NCI-H774 (cell line): ENCODE results near the gene SYTL1.

Experiments used
- DNase-seq: peaks from one replicate; lab custom pipeline; 2025; lab: John Stamatoyannopoulos, UW

The SYTL1 gene

GRCh38 chr1:27364696-27365371 lies 23.0 kb downstream of the SYTL1 start:
- DNase-seq = no peak

GRCh38 chr1:27365372-27366112 lies 23.7 kb downstream of the SYTL1 start:
- peak; percentile 76 for DNase-seq

GRCh38 chr1:27366113-27366410 lies 24.2 kb downstream of the SYTL1 start:
- peak; percentile 28 for DNase-seq

- DNase-seq = peak; percentile 2
These were observed 24.8 kb downstream of the SYTL1 start, which contains the start of gene MAP3K6 for GRCh38 chr1:27366411-27367159. TSS of gene MAP3K6 (minus strand) at chr1:27366961. CDS start at chr1:27366597, 364 bp downstream.

GRCh38 chr1:27367160-27367650 lies 25.4 kb downstream of the SYTL1 start:
- DNase-seq = no peak

GRCh38 chr1:27368869-27369582 lies 27.2 kb downstream of the SYTL1 start:
- no peak for DNase-seq

GRCh38 chr1:27372022-27372807 lies 30.4 kb downstream of the SYTL1 start:
- no peak for DNase-seq

- no peak for DNase-seq
These were observed 31.2 kb downstream of the SYTL1 start for GRCh38 chr1:27372808-27373690.

GRCh38 chr1:27374362-27375086 lies 32.7 kb downstream of the SYTL1 start, which contains the start of gene FCN3:
TSS of gene FCN3 (minus strand) at chr1:27374824. CDS start at chr1:27374818, 6 bp downstream.
- no peak for DNase-seq

- no peak for DNase-seq
These were observed 36.1 kb downstream of the SYTL1 start for GRCh38 chr1:27377760-27378495.

GRCh38 chr1:27379564-27380122 lies 37.8 kb downstream of the SYTL1 start:
- DNase-seq = no peak

- DNase-seq = no peak
These were observed 38.4 kb downstream of the SYTL1 start for GRCh38 chr1:27380224-27380623.

GRCh38 chr1:27380766-27381733 lies 39.2 kb downstream of the SYTL1 start:
- no peak for DNase-seq

- no peak for DNase-seq
These were observed 40.3 kb downstream of the SYTL1 start for GRCh38 chr1:27381969-27382762.

- peak; percentile 9 for DNase-seq
These were observed 41.3 kb downstream of the SYTL1 start, which contains the start of gene CD164L2 for GRCh38 chr1:27383039-27383605. TSS of gene CD164L2 (minus strand) at chr1:27383333. CDS start at chr1:27383239, 94 bp downstream.

- DNase-seq = no peak
These were observed 41.8 kb downstream of the SYTL1 start for GRCh38 chr1:27383661-27384060.
